Lower leg skin (tissue), 4 donors: ENCODE data around the gene PIP5KL1. TPM values are rescaled to one million over a fixed set of nuclear protein-coding genes. Genes with fewer than 3 reads are reported as not detected.

Source experiments
- DNase-seq, 2 donors: peaks; one replicate each; pipeline ENCODE4 v3.0.0-alpha.2; 2019; ENCODE audit warnings: low spot score in 2 of 2
- H3K4me3 ChIP-seq: fragments of 200-600 bp; sonication (generic); 2 replicates; pipeline ENCODE4 v1.5.1; 2017; ENCODE audit warnings: mild to moderate bottlenecking, low read depth; ENCODE audit not compliant: poor library complexity, severe bottlenecking
- POLR2A ChIP-seq, 2 donors: fragments of 450-650 bp; IDR thresholded peaks; one replicate each; pipeline ENCODE4 v1.6.1; 2016 to 2017; ENCODE audit warnings: antibody characterized with exemption in 2 of 2, mild to moderate bottlenecking in 1 of 2, moderate library complexity in 1 of 2
- WGBS, 2 donors: methylation state at CpG; one replicate each; pipeline ENCODE4 v1.1.5; 2018; 5-methylcytosine and 5-hydroxymethylcytosine counted together
- intact Hi-C: fragments of 100-400 bp; cut with DNase I; formaldehyde crosslinking; loops from one replicate; pipeline ENCODE4 v1.15.0; 2023; ENCODE audit warnings: low total_unique reads
- total RNA-seq, 4 donors: library from RNA; depleted of rRNA; stranded (reverse); fragments of >200 nt; gene quantifications; one replicate each; pipeline ENCODE4 v1.1.0, GENCODE V29; 2016
- TF ChIP-seq, protein P1 (sequence below), 3 donors: fragments of 450-650 bp; IDR thresholded peaks; one replicate each; pipeline ENCODE4 v1.5.1; 2016; ENCODE audit warnings: antibody characterized with exemption in 3 of 3, mild to moderate bottlenecking in 3 of 3, moderate library complexity in 2 of 3

PIP5KL1 gene
- total RNA-seq, 4 donors from 2014 or later: 4.1 to 11.3 (median 8.4) TPM

- WGBS, 2 donors: 90 to 93% methylated on average over 9 of the region's 9 CpGs
- no peak for DNase-seq
- no peak overlapping the region for H3K4me3 ChIP-seq
- no peak for TF ChIP-seq POLR2A (IDR thresholded peaks at IDR 0.05)
- TF ChIP-seq, protein P1, sequence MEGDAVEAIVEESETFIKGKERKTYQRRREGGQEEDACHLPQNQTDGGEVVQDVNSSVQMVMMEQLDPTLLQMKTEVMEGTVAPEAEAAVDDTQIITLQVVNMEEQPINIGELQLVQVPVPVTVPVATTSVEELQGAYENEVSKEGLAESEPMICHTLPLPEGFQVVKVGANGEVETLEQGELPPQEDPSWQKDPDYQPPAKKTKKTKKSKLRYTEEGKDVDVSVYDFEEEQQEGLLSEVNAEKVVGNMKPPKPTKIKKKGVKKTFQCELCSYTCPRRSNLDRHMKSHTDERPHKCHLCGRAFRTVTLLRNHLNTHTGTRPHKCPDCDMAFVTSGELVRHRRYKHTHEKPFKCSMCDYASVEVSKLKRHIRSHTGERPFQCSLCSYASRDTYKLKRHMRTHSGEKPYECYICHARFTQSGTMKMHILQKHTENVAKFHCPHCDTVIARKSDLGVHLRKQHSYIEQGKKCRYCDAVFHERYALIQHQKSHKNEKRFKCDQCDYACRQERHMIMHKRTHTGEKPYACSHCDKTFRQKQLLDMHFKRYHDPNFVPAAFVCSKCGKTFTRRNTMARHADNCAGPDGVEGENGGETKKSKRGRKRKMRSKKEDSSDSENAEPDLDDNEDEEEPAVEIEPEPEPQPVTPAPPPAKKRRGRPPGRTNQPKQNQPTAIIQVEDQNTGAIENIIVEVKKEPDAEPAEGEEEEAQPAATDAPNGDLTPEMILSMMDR (IDR thresholded peaks at IDR 0.05): no peak
- intact Hi-C loops: no loop called here
These were observed 59.0 kb downstream of the PIP5KL1 start for GRCh38 chr9:127871531-127871930.

DNA sequence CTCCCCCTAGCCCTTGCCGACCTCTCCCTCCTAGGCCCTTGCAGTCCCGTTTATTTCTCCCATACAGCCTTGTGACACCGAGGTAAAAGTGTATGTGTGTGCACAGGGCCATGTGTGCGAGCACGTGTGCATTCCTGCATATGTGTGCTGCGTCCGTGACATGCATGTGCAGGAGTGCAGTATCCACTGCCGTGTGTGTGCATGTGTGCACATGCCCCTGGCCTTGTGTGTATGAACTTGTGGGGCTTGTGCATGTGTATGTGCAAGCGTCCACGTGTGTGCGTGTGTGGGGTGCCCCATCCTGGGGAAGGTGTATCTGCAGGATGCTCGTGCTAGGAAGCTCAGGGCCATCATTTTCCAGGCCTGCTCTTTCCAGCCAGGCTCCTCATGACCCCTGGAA is 59.7 kb downstream of the PIP5KL1 start:
- no peak for TF ChIP-seq POLR2A (IDR thresholded peaks at IDR 0.05)
- WGBS, 2 donors: 84 to 92% methylated on average over 11 of the region's 12 CpGs
- intact Hi-C loops: no loop called here
- no peak overlapping the region for H3K4me3 ChIP-seq
- DNase-seq: no peak

Other genes starting within 250 kb of the PIP5KL1 start
- under 1 TPM in 1 of 4 donors, not detected in 3; 0.23 TPM for gene CFAP157, start 223.8 kb downstream of the PIP5KL1 start, total RNA-seq
- 10 to 100 TPM; 28.2 to 71.8 (median 52.3) TPM for gene PTRH1, start 215.1 kb downstream of the PIP5KL1 start, total RNA-seq
- under 1 TPM in 1 of 4 donors, not detected in 3; 0.25 TPM for gene TTC16, start 214.7 kb downstream of the PIP5KL1 start, total RNA-seq
- gene TOR2A, start 195.5 kb downstream of the PIP5KL1 start, total RNA-seq: 10 to 100 TPM; 11.5 to 19.9 (median 15.1) TPM
- 1 to 10 TPM; 1.9 to 8.5 (median 5.3) TPM for gene SH2D3C, start 152.1 kb downstream of the PIP5KL1 start, total RNA-seq
- 10 to 100 TPM; 60.7 to 96.3 (median 70.7) TPM for gene CDK9, start 144.7 kb downstream of the PIP5KL1 start, total RNA-seq
- gene FPGS, start 127.9 kb downstream of the PIP5KL1 start, total RNA-seq: 10 to 100 TPM; 21.3 to 46.5 (median 37.4) TPM
- 10 to 100 TPM; 12.0 to 51.1 (median 19.6) TPM for gene ENG, start 76.1 kb downstream of the PIP5KL1 start, total RNA-seq
- gene AK1, start 53.1 kb downstream of the PIP5KL1 start, total RNA-seq: 10 to 100 TPM in 3 of 4 donors, 1 to 10 TPM in 1; 9.5 to 35.4 (median 19.8) TPM
- gene ST6GALNAC6, start 31.2 kb downstream of the PIP5KL1 start, total RNA-seq: 10 to 100 TPM; 50.5 to 72.9 (median 65.6) TPM
- gene ST6GALNAC4, start 13.7 kb downstream of the PIP5KL1 start, total RNA-seq: 10 to 100 TPM in 2 of 4 donors, 1 to 10 TPM in 2; 4.6 to 28.5 (median 16.5) TPM
- gene DPM2, start 7.1 kb upstream of the PIP5KL1 start, total RNA-seq: 10 to 100 TPM; 11.9 to 21.1 (median 15.8) TPM
- gene EEIG1, start 50.2 kb upstream of the PIP5KL1 start, total RNA-seq: 10 to 100 TPM; 33.0 to 81.3 (median 48.9) TPM
- 10 to 100 TPM in 1 of 4 donors, 1 to 10 TPM in 3; 8.6 to 10.8 (median 9.6) TPM for gene NAIF1, start 136.5 kb upstream of the PIP5KL1 start, total RNA-seq
- gene SLC25A25, start 137.5 kb upstream of the PIP5KL1 start, total RNA-seq: 10 to 100 TPM; 26.4 to 40.3 (median 32.0) TPM
- 10 to 100 TPM; 32.6 to 66.5 (median 56.3) TPM for gene PTGES2, start 197.0 kb upstream of the PIP5KL1 start, total RNA-seq
- gene LCN2, start 218.7 kb upstream of the PIP5KL1 start, total RNA-seq: 10 to 100 TPM in 2 of 4 donors, 1 to 10 TPM in 2; 3.7 to 33.8 (median 19.1) TPM
- gene BBLN, start 229.5 kb upstream of the PIP5KL1 start, total RNA-seq: 100 to 1,000 TPM; 288 to 606 (median 392) TPM